ENCODE results near the gene ZNF560. TPM values are rescaled to one million over a fixed set of nuclear protein-coding genes. Genes with fewer than 3 reads are reported as not detected.

ZNF560 gene
- total and polyA plus RNA-seq, 10 donors = 0.02 to 0.19 (median 0.04) TPM; not detected in 7

- Histone ChIP-seq H3K27ac (no peak overlapping the region), H3K4me3 (no peak overlapping the region), H3K36me3 (no peaks in the 10 kb centered on the region), H3K27me3 (replicated peaks in 1 of 7) (peaks cover 0 to 29% (median 0%) of the 10 kb centered on the region in 7 donors), H3K9me3 (peaks cover 5 to 99% (median 81%) of the 10 kb centered on the region in 8 donors), H3K4me1 (no peaks in the 10 kb centered on the region)
- TF ChIP-seq, protein P1, sequence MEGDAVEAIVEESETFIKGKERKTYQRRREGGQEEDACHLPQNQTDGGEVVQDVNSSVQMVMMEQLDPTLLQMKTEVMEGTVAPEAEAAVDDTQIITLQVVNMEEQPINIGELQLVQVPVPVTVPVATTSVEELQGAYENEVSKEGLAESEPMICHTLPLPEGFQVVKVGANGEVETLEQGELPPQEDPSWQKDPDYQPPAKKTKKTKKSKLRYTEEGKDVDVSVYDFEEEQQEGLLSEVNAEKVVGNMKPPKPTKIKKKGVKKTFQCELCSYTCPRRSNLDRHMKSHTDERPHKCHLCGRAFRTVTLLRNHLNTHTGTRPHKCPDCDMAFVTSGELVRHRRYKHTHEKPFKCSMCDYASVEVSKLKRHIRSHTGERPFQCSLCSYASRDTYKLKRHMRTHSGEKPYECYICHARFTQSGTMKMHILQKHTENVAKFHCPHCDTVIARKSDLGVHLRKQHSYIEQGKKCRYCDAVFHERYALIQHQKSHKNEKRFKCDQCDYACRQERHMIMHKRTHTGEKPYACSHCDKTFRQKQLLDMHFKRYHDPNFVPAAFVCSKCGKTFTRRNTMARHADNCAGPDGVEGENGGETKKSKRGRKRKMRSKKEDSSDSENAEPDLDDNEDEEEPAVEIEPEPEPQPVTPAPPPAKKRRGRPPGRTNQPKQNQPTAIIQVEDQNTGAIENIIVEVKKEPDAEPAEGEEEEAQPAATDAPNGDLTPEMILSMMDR (IDR thresholded peaks at IDR 0.05 in 8 of 11, conservative IDR thresholded peaks at IDR 0.05 in 3 of 11) = no peak
- no peak for TF ChIP-seq POLR2AphosphoS5 (IDR thresholded peaks at IDR 0.05)
- TF ChIP-seq POLR2A (IDR thresholded peaks at IDR 0.05) = no peak
- WGBS, 5 donors = 81 to 88% (median 83%) methylated on average over 2 of the region's 2 CpGs
- no peak for DNase-seq
- intact Hi-C loops (cut with DNase I; ENCODE audit: low total_unique reads) = no loop called here
Measured at GRCh38 chr19:9494096-9494495, 4.3 kb downstream of the ZNF560 start.

DNA sequence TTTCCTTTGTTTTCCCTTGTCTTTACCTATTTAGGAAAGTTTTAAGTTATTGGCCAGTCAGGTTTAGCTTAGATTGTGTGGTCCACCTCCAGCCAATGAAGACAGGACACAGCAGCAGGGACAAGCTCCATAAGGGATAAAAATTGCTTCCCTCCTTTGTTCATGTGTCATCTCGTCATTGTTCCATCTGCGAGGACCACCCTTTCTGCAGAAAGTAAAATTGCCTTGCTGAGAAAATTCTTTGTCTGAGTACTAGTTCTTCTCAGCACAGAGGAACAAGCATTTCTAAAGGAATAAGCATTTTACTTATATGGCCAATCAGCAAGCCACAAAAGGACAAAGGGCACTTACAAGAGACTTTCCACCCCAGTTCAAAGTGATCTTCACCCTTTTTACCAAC, 11.4 kb downstream of the ZNF560 start:
- no peak for DNase-seq
- no peak for TF ChIP-seq POLR2A (IDR thresholded peaks at IDR 0.05)
- TF ChIP-seq POLR2AphosphoS5 (IDR thresholded peaks at IDR 0.05) = no peak
- TF ChIP-seq, protein P1 (IDR thresholded peaks at IDR 0.05 in 8 of 11, conservative IDR thresholded peaks at IDR 0.05 in 3 of 11) = no peak
- no peaks in the 10 kb centered on the region for H3K27me3 ChIP-seq (replicated peaks in 1 of 7)
- no peak overlapping the region for H3K4me3 ChIP-seq
- WGBS, 5 donors = 92 to 98% (median 95%) methylated on average over 2 of the region's 2 CpGs
- no peaks in the 10 kb centered on the region for H3K4me1 ChIP-seq
- H3K9me3 ChIP-seq = peaks cover 3 to 99% (median 87%) of the 10 kb centered on the region in 8 donors
- intact Hi-C loops (cut with DNase I; ENCODE audit: low total_unique reads) = no loop called here
- no peaks in the 10 kb centered on the region for H3K36me3 ChIP-seq
- H3K27ac ChIP-seq = no peak overlapping the region

GRCh38 chr19:9485140-9485539, 13.3 kb downstream of the ZNF560 start:
- H3K4me3 ChIP-seq = no peak overlapping the region
- TF ChIP-seq POLR2AphosphoS5 (IDR thresholded peaks at IDR 0.05) (no peak), POLR2A (IDR thresholded peaks at IDR 0.05) (no peak)
- TF ChIP-seq, protein P1 (IDR thresholded peaks at IDR 0.05 in 8 of 11, conservative IDR thresholded peaks at IDR 0.05 in 3 of 11) = no peak
- no peaks in the 10 kb centered on the region for H3K4me1 ChIP-seq
- peaks cover 3 to 100% (median 88%) of the 10 kb centered on the region in 8 donors for H3K9me3 ChIP-seq
- H3K27ac ChIP-seq = no peak overlapping the region
- H3K36me3 ChIP-seq = no peaks in the 10 kb centered on the region
- no peaks in the 10 kb centered on the region for H3K27me3 ChIP-seq (replicated peaks in 1 of 7)
- intact Hi-C loops (cut with DNase I; ENCODE audit: low total_unique reads) = no loop called here
- WGBS, 5 donors = 88 to 94% (median 90%) methylated on average over 2 of the region's 2 CpGs
- no peak for DNase-seq

DNA sequence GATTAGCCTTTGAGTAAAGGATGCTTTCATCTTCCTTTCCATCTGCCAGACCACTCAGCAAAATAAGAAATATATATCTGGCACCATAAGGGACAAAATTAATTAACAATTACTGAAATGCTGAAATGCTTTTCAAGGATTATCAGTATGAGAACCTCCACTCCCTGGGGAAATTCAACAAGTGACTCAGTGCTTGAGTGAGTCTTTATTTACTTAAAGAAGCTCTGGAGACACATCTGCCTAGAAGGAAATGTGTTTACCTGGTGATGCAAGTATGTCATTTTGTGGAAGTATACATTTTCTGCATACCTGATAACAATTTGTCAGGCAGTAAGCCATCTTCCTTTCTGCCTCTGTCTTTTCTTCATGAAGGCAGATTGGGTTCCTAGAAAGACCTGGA, 23.4 kb downstream of the ZNF560 start:
- H3K27me3 ChIP-seq (replicated peaks in 1 of 7) = no peaks in the 10 kb centered on the region
- no peak overlapping the region for H3K27ac ChIP-seq
- no peaks in the 10 kb centered on the region for H3K4me1 ChIP-seq
- H3K36me3 ChIP-seq = no peaks in the 10 kb centered on the region
- TF ChIP-seq, protein P1 (IDR thresholded peaks at IDR 0.05 in 8 of 11, conservative IDR thresholded peaks at IDR 0.05 in 3 of 11) = no peak
- no peak for TF ChIP-seq POLR2AphosphoS5 (IDR thresholded peaks at IDR 0.05)
- H3K9me3 ChIP-seq = peaks cover 0 to 94% (median 67%) of the 10 kb centered on the region in 8 donors
- no peak overlapping the region for H3K4me3 ChIP-seq
- DNase-seq = no peak
- intact Hi-C loops (cut with DNase I; ENCODE audit: low total_unique reads) = no loop called here
